AG09319 (cell line): Measurements from ENCODE around the gene PPP2R3A.
"Not testable (repeated sequence)": the region's sequence is repeated elsewhere in the genome, so short reads cannot be mapped to it uniquely, and the experiment has no call there.

ENCODE experiments used
- DNase-seq: peaks from one replicate; pipeline ENCODE4 v3.0.0-alpha.2; 2010; ENCODE audit warnings: low read depth; ENCODE audit errors: extremely low read depth
- TF ChIP-seq, protein P1 (sequence below): IDR thresholded peaks from 2 replicates; pipeline ENCODE4 v1.5.1; 2011; ENCODE audit warnings: low read depth, mild to moderate bottlenecking, inconsistent platforms, low read length, moderate library complexity

The PPP2R3A gene

DNA sequence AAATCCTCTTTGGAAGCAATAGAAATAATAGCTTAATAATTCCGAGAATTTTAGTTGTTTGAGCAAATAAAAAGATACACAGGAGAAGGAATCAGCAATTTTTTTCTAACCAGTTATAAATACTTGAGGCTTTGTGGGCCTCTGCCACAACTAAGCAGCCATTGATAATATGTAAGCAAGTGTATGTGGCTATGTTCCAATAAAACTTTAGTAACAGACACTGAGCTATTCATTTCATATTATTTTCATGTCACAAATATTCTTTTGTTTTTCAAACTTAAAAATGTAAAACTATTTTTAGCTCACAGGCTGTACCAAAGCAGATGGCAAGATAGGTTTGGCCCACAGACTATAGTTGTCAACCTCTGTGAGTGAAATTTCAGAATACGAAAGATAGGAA, 145.0 kb downstream of the PPP2R3A start:
- DNase-seq = no peak
- TF ChIP-seq, protein P1, sequence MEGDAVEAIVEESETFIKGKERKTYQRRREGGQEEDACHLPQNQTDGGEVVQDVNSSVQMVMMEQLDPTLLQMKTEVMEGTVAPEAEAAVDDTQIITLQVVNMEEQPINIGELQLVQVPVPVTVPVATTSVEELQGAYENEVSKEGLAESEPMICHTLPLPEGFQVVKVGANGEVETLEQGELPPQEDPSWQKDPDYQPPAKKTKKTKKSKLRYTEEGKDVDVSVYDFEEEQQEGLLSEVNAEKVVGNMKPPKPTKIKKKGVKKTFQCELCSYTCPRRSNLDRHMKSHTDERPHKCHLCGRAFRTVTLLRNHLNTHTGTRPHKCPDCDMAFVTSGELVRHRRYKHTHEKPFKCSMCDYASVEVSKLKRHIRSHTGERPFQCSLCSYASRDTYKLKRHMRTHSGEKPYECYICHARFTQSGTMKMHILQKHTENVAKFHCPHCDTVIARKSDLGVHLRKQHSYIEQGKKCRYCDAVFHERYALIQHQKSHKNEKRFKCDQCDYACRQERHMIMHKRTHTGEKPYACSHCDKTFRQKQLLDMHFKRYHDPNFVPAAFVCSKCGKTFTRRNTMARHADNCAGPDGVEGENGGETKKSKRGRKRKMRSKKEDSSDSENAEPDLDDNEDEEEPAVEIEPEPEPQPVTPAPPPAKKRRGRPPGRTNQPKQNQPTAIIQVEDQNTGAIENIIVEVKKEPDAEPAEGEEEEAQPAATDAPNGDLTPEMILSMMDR = no peak

DNA sequence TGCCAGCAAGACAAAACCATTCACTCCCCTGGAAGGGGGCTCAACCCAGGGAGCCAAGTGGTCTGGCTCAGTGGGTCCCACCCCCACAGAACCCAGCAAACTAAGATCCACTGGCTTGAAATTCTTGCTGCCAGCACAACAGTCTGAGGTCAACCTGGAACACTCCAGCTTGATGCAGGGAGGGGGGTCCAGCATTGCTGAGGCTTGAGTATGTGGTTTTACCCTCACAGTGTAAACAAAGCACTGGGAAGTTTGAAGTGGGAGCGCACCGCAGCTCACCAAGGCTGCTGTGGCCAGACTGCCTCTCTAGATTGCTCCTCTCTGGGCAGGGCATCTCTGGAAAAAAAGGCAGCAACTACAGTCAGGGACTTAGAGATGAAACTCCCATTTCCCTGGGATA, 148.9 kb downstream of the PPP2R3A start:
- TF ChIP-seq, protein P1 = no peak
- DNase-seq = no peak

DNA sequence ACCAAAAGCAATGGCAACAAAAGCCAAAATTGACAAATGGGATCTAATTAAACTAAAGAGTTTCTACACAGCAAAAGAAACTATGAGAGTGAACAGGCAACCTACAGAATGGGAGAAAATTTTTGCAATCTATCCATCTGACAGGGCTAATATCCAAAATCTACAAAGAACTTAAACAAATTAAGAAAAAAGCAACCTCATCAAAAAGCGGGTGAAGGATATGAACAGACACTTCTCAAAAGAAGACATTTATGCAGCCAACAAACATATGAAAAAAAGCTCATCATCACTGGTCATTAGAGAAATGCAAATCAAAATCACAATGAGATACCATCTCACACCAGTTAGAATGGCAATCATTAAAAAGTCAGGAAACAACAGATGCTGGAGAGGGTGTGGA, 153.8 kb downstream of the PPP2R3A start:
- DNase-seq = not testable (repeated sequence)

DNA sequence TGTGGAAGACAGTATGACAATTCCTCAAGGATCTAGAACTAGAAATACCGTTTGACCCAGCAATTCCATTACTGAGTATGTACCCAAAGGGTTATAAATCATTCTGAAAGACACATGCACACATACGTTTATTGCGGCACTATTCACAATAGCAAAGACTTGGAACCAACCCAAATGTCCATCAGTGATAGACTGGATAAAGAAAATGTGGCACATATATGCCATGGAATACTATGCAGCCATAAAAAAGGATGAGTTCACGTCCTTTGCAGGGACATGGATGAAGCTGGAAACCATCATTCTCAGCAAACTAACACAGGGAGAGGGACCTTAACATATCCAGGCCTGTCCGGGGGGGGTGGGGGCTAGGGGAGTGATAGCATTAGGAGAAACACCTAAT, 154.3 kb downstream of the PPP2R3A start:
- not testable (repeated sequence) for DNase-seq

DNA sequence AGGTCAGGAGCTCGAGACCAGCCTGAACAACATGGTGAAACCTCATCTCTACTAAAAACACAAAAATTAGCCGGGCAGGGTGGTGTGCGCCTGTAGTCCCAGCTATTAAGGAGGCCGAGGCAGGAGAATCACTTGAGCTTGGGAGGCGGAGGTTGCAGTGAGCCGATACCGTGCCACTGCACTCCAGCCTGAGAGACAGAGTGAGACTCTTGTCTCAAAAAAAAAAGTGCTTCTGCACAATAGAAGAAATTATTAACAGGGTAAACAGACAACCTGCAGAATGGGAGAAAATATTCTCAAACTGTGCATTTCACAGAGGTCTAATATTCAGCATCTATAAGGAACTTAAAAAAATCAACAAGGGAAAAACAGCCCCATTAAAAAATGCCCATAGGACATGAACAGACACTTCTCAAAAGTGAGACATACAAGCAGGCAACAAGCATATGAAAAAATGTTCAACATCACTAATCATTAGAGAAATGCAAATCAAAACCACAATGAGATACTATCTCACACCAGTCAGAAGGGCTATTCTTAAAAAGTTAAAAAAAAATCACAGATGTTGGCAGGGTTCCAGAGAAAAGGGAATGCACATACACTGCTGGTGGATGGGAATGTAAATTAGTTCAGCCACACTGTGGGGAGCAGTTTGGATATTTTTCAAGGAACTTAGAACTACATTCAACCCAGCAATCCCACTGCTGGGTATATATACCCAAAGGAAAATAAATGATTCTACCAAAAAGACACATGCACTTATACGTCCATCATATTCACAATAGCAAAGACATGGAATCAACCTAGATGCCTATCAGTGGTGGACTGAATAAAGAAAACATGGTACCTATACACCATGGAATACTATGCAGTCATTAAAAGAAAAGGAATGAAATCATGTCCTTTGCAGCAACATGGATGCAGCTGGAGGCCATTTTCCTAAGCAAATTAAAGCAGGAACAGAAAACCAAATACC, 155.1 kb downstream of the PPP2R3A start:
- no peak for DNase-seq
- TF ChIP-seq, protein P1 = no peak

DNA sequence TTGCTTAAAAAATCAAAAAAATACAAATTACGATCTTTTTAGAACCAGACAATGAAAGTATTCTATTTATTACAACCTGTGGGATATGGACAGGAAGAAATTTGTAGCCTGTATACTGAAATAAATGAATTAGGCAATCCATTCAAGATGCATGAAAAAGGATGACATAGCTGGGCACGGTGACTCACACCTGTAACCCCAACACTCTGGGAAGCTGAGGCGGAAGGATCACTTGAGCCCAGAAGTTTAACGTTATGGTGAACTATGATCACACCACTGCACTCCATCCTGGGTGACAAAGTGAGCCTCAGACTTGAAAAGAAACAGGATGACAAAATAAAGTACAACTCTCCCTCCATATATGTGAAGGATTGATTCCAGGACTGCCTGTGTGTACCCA, 156.5 kb downstream of the PPP2R3A start:
- TF ChIP-seq, protein P1 = no peak
- no peak for DNase-seq

DNA sequence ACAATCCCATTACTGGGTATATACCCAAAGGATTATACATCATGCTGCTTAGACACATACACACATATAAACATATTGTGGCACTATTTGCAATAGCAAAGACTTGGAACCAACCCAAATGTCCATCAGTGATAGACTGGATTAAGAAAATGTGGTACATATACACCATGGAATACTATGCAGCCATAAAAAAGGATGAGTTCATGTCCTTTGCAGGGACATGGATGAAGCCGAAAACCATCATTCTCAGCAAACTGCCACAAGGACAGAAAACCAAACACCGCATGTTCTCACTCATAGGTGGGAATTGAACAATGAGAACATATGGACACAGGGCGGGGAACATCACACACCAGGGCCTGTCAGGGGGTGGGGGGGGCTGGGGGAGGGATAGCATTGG, 166.1 kb downstream of the PPP2R3A start:
- not testable (repeated sequence) for DNase-seq

DNA sequence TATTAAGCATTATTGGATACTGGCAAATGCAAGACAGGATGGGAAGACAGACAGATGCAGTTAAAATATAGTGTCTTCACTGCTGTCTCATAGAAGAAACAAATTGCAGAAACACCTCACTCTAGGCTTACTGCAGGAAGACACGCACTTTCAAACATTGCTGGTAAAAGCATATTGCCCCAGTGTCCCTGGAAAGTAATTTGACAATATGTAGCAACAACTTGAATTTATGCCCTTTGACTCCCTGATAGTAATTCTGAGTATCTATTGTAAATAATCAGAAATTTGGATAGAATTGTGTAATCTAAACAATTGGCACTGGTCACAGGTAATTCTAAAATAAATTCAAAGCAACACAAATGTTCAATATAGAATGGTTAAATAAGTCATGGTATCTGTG, 168.6 kb downstream of the PPP2R3A start:
- DNase-seq = no peak
- TF ChIP-seq, protein P1 = no peak

DNA sequence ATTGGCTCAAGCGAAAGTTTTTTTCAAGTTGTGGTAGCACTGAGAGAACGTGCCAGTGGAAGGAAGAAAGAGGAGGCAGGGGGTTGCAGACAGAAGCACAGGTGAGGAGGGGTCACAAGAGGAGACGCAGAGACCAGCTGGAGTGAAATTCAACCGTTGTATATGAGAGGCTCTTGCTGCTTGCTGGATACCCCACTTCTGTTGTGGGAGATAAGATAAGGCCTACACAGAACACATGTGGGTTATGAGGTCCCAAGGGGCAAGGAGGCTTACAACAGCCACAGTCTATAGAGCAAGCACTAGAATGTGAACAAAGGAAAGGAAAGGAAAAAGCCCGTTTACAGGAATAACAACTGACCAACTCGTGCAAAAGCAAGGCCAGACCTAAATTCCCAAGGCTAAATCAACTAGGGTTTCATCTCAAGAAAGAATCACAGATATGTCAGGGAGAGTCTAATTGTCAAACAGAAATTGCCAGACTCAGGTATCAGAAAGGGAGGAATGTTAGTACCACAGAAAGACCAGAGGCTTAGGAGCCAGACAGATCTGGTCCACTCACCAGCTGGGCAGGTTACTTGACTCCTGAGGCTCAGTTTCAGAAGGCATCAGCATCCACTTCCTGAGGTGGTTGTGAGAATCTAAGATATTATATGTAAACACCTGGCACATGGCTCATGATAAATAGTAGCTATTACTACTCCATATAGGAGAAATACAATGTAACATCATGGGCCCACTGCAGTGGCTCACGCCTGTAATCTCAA, 169.7 kb downstream of the PPP2R3A start:
- TF ChIP-seq, protein P1 = no peak
- DNase-seq = no peak
